ENCODE results near the gene MACO1.

DNA sequence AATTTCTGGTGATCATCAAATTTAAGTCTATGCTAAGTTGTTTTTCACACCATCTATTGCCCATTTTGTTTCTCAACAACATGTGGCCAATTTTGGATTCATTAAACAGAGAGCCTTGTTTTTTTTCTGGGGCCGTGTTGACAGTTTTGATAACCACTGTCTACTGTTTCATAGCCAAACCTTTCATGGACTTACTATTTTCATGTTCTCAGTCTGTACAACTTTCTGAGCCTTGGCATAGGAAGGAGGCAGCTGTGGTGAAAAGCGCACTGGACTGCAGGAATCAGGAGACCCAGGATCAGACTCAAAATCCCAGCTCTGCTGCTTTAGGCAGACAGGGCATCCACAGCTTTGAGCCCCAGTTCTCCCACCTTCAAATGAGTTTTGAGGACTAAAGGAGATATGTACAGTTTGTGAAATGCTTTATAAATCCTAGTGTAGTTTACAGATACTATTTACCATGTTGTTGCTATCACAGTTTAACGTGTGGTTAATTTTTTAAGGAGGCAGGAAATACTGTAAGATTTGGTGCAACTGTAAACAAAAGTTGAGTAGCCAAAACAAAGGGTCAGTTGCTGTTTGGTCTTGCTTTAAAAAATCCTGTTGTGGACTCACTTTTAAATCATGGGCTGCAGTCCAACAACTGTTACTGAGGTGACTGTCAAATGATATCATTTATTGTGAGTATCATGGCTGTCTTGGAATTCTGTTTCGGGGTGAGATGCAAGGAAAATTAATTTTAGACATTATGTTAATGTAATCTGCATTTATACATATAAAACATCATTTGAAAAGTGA lies 2.9 kb downstream of the MACO1 start:
- TF ChIP-seq CTCF (IDR thresholded peaks at IDR 0.05 in 8 of 11, conservative IDR thresholded peaks at IDR 0.05 in 3 of 11) (no peak), POLR2AphosphoS5 (IDR thresholded peaks at IDR 0.05) (no peak), POLR2A (IDR thresholded peaks at IDR 0.05) (no peak)
